Activated gamma-delta T cell treated with anti-CD3 and anti-CD28 coated beads, Interleukin-2, amount 50 U/mL, for 16 hours (primary cell): ENCODE results near the gene TAP1.

ENCODE experiments used
- DNase-seq: peaks from one replicate; pipeline ENCODE4 v3.0.0-alpha.2; 2020; ENCODE audit warnings: low read depth

The TAP1 gene

DNA sequence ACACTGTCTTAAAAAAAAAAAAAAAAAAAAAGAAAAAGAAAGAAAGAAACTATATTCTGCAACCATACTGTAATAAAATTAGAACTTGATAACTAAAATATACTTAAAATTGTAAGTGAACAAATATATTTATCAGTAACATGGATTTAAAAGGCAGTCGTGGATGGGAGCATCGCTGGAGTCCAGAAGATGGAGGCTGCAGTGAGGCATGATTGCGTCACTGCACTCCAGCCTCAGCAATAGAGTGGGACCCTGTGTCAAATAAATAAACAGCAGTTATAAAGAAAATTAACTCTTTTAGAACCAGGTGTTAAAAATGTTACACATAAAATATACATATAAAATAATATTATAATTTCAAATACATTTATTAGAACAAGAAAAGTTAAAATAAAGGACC, 9.2 kb upstream of the TAP1 start:
- no peak for DNase-seq

DNA sequence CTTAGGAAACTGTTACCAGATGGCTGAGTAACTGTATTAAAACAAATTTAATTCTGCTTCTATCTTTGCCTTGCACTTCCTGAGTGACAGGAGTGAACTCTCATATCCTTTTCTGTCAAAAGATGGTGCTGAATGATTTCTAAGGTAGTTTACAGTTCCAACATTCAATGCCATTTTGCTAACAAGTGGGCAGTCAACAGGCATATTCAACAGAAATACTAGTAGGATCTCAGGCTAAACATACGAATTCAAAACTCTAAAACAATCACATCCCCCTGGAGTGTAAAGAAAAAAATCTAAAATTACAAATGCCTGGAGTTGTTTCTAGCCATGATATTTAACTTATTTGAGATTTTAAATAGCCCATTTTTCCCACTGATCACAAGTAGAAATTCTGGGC, 7.2 kb upstream of the TAP1 start:
- DNase-seq = no peak

DNA sequence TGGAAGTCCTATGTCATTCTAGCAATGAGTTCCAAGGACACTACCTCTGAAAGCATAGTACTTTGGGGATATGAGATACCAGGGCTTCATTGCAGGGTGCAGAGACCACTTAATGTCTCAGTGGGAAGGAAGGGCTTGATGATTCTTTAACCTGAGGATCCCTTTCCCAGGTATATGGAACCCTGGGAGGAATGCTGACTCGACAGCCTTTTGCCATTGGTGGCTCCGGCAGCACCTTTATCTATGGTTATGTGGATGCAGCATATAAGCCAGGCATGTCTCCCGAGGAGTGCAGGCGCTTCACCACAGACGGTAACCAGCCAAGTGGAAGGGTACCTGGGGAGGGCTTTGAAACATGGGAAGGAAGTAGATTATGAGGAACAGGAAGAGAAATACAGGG, 4.7 kb upstream of the TAP1 start:
- no peak for DNase-seq

DNA sequence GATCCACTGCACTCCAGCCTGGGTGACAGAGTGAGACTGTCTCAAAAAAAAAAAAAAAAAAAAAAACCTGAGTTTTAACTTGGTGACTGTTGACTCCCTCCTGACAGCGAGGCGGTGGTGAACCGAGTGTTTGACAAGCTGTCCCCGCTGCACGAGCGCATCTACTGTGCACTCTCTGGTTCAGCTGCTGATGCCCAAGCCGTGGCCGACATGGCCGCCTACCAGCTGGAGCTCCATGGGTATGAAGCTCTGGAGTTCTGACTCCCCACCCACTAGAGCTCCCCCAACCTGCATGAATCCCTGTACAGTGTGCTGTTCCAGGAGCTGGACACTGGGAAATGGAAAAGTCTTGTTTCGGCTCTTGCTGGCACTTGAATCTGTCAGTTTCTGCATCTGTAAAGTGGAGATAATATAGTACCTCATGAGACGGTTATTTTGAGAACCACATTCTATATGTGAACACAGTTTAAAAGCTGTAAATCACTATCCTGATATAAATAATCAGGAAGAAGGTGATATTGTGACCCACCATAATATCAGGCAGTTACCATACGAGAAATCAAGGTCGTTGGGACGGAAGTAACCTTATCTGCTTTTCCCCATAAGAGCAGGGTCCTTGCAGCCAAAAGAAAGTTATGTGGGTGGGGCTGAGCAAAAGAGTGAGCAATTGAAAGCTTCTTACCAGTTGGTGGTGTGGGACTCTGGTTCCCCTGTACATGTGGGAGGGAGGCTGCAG, 3.8 kb upstream of the TAP1 start:
- DNase-seq = no peak

DNA sequence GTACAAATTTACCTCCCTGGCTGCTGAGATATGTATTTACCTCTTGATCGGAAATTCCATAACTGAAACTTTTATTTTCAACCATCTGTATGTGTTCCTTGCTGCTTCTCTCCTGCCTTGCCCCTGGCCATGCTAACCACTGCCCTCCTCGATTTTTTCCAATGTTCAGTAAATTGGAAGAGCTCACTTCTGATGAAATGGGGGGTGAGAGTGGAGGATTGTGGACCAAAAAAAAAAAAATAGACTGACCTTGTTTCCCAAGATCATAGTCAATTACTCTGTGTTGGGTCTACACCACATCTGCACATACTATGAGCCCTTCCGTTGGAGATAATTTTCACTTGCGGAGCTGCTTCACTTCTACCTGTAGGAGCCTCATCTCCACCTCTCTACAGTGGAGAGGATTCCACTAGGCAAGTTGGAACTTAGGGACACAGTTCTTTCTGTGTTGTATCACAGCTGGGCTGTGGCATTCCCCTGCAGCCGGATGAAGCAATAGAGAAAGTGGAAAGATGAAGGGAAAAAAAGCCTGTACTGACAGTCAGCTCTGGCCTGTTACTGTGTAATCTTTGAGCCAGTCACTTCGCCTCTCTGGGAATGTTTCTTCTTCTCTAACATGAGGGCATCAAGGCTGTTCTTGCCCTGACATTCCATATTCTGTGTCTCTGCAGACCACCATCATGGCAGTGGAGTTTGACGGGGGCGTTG, 2.1 kb upstream of the TAP1 start:
- no peak for DNase-seq

DNA sequence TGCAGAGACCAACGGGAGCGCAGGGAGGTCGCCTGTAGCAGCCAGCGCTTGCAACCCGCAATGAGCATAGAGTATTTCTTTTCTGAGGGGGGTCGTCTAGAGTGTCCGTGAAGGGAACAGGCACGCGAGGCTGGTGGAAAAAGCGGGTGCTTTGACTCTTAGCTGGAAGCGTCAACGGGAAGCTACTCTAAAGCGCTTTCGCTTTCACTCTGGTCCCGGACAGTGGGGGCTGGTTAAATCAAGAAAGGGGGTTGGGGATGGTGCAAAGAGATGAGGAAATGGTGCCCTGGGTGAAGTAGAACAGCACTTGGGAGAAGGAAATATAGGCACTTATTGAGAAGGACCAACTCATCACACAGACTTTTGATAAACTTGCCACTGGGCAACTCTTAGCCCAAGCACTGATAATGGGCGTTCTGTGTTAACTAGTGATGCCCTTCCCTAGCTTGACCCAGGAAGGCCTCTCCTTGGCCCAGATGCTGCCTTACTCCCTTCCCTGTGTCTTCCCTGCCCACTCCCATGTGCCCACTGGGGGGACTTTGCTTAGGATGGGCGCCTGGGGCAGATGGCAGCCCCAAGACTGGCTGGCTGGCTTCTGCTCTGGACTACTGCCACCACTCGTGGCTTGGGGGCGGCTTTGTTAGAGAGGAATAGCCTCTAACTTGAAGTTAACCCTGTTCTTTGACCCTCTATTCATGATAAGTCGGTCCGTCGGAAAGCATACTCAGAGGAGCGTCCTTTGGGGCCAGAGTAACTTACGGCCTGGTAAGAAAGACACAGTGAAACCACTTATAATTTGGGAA, 1.1 kb upstream of the TAP1 start:
- peak; percentile 53 for DNase-seq

DNA sequence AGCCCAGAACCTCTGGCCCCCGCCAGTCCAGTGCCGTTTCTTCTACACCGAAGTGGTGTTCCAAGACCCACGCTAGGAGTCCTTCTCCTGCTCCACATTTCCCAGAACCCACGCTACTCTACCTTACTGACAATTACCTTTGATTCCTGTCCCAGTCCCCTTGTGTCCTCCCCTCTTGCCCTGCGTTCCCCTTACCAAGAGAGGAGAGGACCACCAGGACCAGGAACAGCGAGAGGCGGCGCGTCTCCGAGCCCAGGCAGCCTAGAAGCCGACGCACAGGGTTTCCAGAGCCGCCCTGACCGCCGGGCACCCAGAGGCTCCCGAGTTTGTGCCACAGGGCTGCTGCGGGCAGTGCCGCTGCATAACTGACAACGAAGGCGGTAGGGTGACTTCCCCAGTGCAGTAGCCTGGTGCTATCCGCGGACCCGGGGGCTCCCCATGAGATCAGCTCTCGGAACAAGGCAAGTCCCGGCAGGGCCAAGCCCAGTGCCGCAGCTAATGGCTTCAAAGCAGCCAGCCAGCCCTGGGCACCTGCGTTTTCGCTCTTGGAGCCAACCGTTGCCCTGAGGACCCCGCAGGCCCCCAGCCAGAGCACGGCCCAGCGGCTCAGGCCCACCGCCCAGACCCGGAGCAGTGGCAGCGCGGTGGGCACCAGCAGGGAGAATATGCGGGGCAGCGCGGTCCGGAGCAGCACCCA, 512 bp downstream of the TAP1 start:
- DNase-seq = peak; percentile 40

DNA sequence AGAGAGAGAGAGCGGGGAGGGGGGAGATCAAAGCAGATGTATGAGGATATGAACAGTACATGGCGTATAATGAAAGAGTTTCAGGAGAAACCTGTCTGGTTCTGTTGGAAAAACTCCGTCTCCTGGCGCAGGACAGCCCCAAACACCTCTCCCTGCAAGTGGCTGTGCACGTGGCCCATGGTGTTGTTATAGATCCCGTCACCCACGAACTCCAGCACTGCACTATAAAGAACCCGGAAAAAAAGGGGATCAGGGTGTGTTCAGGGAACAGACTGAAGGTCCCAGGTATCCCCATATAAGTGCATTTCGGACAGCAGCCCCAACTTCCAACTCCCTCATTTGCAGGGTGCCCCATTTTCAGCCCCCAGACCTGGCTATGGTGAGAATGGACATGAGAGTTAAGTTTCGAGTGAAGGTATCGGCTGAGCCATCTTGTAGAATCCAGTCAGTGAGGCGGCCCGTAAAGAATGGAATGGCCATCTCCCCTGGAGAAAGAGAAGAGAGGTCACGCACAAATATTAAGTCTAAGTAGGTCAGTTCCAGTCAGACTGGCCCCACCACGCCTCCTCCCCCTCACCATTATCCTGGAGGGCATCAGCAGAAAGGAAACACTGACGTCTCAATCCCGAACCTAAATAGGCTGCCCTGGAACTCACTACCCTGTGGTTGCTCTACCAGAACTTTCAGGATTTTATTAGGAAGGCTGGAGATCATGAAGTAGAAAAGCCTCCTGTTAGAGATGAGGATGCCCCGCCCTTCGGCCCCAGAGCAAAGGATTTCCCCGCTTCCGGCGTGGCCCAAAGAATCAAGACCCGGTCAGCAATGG, 1.3 kb downstream of the TAP1 start:
- DNase-seq = no peak

DNA sequence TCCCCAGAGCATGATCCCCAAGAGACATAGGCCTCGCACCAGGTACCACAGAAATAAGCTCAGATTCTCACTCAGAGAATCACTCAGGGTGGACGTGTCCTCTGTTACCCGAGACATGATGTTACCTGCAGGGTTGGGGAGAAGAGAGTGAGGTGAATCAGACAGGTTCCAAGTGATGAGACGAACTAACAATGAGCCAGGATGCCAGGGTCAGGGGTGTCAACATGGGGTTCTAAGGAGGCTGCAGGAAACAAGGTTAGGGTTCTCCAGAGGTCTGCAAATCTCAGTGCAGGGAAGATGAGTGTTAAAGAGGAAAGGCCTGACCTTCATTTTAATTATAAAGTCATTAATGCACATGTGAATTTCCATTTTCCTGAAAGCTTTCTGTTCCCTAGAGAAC, 2.5 kb downstream of the TAP1 start:
- no peak for DNase-seq

DNA sequence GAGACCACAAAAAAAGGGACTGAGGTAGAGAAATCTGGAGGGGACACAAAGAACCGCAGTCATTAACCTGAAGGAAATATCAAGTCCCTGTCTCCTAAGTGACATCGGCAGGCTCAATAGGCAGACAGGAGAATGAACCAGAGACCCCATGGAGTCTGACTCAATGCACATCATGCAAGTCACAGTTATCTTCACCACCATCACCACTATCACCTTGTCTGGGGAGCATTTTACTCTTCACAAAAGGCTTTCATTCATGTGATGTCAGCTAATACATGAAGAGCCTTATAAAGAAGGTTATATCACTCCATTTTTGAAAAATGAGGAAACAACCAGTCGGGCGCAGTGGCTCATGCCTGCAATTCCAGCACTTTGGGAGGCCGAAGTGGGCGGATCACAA, 4.4 kb downstream of the TAP1 start:
- DNase-seq = no peak

DNA sequence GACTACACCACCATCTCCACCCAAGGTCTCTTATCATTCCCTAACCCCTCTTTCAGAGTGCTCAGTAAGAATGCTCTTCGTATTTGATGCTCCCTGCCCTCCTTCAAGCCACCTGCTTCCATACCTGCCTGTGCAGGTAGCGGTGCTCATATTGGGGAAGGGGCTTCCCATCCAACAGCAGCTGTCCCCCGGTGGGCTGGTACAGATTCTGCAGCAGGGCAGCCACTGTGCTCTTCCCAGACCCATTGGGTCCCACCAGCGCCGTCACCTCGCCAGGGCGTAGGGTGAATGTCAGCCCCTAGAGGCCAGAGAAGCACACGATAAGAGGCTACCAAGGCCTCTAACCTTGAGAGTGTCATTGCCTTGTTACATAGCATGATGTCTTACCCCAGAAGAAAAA, 5.7 kb downstream of the TAP1 start:
- no peak for DNase-seq

DNA sequence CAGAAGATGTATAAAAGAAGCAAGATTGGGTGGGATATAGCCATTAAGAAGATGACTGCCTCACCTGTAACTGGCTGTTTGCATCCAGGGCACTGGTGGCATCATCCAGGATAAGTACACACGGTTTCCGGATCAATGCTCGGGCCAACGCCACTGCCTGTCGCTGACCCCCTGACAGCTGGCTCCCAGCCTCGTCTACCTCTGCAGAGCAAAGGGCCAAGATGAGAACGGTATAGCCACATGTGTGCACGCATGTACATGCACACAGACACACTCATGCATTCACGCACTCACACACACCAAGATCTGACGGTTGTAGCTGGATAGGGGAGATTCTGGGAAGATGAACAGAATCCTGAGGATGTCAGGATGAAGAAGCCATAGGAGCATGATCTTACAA, 6.5 kb downstream of the TAP1 start:
- no peak for DNase-seq

DNA sequence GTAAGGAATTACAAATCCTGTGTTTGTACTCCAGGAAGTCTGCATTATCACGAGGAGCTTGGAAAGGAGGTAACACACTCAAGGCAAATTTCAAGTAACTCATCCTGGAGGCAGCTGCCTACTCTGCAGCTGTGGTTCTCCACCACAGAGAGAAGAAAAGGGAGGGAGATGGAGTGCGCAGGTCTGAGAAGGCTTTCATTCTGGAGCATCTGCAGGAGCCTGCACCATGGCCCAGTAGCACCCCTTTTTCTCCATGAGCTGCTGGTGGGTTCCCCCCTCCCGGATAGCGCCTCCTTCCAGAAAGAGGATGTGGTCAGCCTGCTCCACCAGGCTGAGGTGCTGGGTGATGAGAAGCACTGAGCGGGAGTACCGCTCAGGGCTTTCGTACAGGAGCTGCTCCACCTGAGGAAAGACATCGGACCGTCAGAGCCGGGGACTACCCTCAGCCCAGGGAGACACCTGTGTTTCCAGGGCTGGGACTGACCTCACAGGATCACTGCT, 8.1 kb downstream of the TAP1 start:
- no peak for DNase-seq

DNA sequence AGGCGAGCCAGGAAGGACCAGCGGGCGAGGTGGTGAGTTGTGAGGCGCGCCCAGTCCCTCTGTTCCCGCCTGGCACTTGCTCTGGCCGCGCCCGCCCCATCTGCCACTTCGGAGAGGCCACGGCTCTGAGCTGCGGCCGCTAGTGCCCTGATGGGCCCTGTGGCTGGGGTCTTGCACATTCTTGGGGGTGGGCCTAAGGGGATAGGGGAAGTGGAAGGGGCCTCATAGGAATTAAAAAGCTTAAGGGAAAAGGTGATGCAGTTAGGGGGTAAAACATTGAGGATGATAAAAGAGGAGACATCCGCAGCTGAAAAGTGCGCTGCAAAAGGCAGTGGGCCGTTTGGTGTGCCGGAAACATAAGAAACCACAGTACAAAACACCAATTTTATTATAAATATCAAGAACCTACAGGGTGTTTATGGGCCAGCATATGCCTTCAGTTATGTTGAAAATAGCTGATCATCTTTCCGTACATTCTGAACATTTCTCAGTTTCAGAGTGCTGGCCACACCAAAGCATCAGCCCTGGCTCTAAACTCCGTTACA, 8.6 kb downstream of the TAP1 start:
- no peak for DNase-seq

DNA sequence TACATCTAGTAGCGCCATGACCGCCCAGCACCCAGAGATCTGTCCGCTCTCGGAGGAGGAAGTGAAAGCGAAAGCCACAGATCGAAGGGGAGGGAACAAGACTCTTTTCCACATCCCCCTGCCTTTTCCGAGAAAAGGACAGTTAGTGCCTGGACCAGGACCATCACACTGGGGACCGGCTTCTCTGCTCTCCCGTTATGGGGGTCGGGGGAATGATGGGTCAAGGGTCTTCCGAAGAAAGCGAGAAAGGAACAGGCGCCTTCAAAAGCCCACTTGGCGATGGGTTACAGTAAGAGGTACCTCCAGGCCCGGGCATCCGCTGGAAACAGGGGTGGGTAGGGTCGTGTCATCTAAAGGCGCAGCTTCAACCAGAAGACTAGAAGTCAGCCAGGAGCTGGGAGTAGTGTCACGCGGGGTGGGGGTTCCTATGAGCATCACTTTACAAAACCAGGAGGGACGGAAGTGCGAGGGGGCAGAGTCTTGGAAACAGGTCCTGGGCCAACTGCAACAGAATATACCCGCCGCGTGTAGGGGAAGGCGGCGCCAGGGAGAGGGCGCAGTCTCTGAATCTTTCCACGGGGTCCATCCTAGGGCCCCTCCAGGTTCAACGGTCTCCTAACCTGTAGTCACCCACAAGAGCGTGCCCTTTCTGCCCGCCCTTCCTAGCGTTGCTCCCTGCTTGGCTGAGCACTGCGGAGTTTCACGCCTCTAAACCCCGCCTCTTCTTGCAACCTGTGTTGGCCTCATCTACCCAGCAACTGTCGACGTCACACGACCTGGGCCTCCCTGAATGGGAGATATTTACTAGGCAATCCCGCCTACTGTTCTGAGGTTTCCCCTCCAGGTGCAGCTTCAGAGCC, 9.3 kb downstream of the TAP1 start, which contains the start of gene PSMB8:
Gene PSMB8 (minus strand): TSS at position 69 of the 860 bp plus-strand sequence. CDS start 51 bp downstream, at position 18.
- peak; percentile 98 for DNase-seq

DNA sequence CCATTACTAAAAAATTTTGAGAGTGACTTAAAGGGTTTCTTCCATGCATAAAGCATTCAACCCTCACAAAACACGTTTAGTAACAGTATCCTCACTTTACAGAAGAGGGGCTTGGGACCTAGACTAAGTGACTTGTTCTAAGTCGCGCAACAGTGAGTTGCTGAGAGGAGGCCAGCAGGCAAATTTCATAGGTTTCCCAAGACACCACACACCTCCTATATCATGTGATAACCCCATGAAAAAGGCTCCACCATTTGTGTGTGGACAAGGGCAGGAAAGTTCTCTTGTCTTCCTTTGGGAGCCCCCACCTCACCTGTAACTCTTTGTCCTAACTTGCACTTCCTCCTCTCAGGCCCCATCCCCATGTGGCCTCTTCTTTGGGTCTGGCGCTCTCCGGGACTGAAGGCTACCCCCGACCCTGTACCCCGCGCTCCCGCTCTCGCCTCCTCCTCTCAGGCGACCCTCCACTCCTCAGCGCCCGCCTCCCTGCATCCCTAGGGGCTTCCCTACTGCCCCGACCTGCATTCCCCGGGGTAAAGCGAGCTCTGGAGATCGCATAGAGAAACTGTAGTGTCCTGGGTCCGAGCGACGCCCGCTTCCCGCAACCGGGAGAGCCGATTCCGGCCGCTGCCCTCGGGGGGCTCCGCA, 10.0 kb downstream of the TAP1 start:
- no peak for DNase-seq

DNA sequence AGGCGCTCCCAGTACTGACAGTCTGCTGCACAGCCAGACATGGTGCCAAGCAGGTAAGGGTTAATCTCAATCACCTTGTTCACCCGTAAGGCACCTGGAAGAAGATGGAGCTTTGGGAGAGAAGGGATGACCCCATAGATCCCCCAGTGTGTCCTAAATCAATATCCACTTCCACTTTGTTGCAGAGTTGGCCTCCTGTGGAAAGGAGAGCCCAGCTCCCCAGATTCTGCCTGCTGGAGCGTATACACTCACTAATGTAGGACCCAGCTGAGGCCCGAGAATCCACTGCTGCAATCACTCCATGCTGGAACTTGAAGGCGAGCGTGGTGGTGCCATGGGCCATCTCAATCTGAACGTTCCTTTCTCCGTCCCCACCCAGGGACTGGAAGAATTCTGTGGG, 10.8 kb downstream of the TAP1 start:
- no peak for DNase-seq

DNA sequence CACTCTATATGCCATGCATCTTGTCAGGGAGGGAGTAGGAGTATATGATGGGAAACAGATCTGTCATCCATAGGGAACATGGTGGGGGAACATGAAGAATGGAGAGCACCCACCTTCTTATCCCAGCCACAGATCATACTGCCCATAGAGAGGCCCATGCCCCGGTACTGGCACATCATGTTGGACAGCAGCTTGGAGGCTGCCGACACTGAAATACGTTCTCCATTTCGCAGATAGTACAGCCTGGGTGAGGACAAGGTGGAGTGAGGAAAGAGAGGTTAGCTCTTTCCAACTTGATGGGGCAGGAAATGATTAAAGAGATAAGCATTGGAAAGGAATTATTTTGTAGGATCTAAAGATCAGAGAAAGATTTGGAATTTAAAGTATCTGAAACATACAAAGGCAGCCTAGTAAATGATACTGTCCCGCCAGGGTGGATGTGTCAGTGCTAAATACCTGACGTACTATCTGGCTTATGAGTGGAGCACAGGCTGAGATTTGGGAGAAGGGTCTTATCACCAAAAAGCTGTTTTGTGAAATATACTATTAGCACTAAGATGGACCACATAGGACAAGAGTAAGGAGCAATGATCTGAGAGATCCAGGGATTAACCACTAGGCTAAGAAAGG, 11.4 kb downstream of the TAP1 start:
- no peak for DNase-seq
